BE2C (cell line): ENCODE results near the gene CNTLN.

ENCODE experiments used
- DNase-seq: peaks from one replicate; pipeline ENCODE4 v3.0.0-alpha.2; 2020
- H3K27me3 ChIP-seq: fragments of 250-450 bp; sonication (Bioruptor Pico); 2 replicates; pipeline ENCODE4 v1.5.1; 2020; ENCODE audit warnings: mild to moderate bottlenecking
- H3K36me3 ChIP-seq: fragments of 250-450 bp; sonication (Bioruptor Pico); 2 replicates; pipeline ENCODE4 v1.5.1; 2020; ENCODE audit warnings: mild to moderate bottlenecking
- H3K4me1 ChIP-seq: fragments of 250-450 bp; sonication (Bioruptor Pico); 2 replicates; pipeline ENCODE4 v1.5.1; 2020
- H3K4me3 ChIP-seq: 2 replicates; pipeline ENCODE4 v1.5.1; 2011; ENCODE audit warnings: low read depth, low read length
- H3K9me3 ChIP-seq: fragments of 250-450 bp; sonication (Bioruptor Pico); 2 replicates; pipeline ENCODE4 v1.5.1; 2020
- CTCF ChIP-seq: IDR thresholded peaks from 2 replicates; pipeline ENCODE4 v1.5.1; 2012; ENCODE audit warnings: mild to moderate bottlenecking, low read depth, low read length

The CNTLN gene

GRCh38 chr9:17398350-17398749, 263.5 kb downstream of the CNTLN start:
- Histone ChIP-seq H3K36me3 (no peaks in the 10 kb centered on the region), H3K27me3 (no peaks in the 10 kb centered on the region), H3K4me3 (no peak overlapping the region), H3K9me3 (no peaks in the 10 kb centered on the region), H3K4me1 (peaks cover 4% of the 10 kb centered on the region; the same call in 1 of the 2 replicates)
- TF ChIP-seq CTCF = no peak
- no peak for DNase-seq

GRCh38 chr9:17401858-17402257, 267.0 kb downstream of the CNTLN start:
- DNase-seq = no peak
- no peaks in the 10 kb centered on the region for H3K27me3 ChIP-seq
- H3K9me3 ChIP-seq = no peaks in the 10 kb centered on the region
- H3K36me3 ChIP-seq = no peaks in the 10 kb centered on the region
- H3K4me3 ChIP-seq = no peak overlapping the region
- TF ChIP-seq CTCF = no peak
- peaks cover 4% of the 10 kb centered on the region; the same call in 1 of the 2 replicates for H3K4me1 ChIP-seq

GRCh38 chr9:17402309-17402708, 267.5 kb downstream of the CNTLN start:
- Histone ChIP-seq H3K9me3 (no peaks in the 10 kb centered on the region), H3K27me3 (no peaks in the 10 kb centered on the region), H3K4me1 (peaks cover 4% of the 10 kb centered on the region; the same call in 1 of the 2 replicates), H3K4me3 (no peak overlapping the region), H3K36me3 (no peaks in the 10 kb centered on the region)
- no peak for DNase-seq
- peak; percentile 55 for TF ChIP-seq CTCF

GRCh38 chr9:17403539-17403938, 268.7 kb downstream of the CNTLN start:
- Histone ChIP-seq H3K36me3 (no peaks in the 10 kb centered on the region), H3K9me3 (no peaks in the 10 kb centered on the region), H3K27me3 (no peaks in the 10 kb centered on the region), H3K4me3 (no peak overlapping the region), H3K4me1 (peaks cover 4% of the 10 kb centered on the region; the same call in 1 of the 2 replicates)
- DNase-seq = no peak
- TF ChIP-seq CTCF = no peak

GRCh38 chr9:17414986-17415385, 280.1 kb downstream of the CNTLN start:
- Histone ChIP-seq H3K27me3 (no peaks in the 10 kb centered on the region), H3K4me3 (no peak overlapping the region), H3K9me3 (no peaks in the 10 kb centered on the region), H3K4me1 (peaks cover 3% of the 10 kb centered on the region; the same call in 1 of the 2 replicates), H3K36me3 (no peaks in the 10 kb centered on the region)
- no peak for TF ChIP-seq CTCF
- no peak for DNase-seq

GRCh38 chr9:17422994-17423680, 288.3 kb downstream of the CNTLN start:
- no peak for DNase-seq
- Histone ChIP-seq H3K36me3 (no peaks in the 10 kb centered on the region), H3K27me3 (no peaks in the 10 kb centered on the region), H3K4me1 (no peaks in the 10 kb centered on the region), H3K9me3 (no peaks in the 10 kb centered on the region), H3K4me3 (no peak overlapping the region)
- TF ChIP-seq CTCF = no peak
